A549 (cell line): ENCODE data around the gene MBNL2. TPM values are rescaled to one million over a fixed set of nuclear protein-coding genes. Genes with fewer than 3 reads are reported as not detected.

ENCODE experiments used
- ATAC-seq, 2 experiments: fragments of 200-7000 bp in 1 of 2; fragments of >200 bp in 1 of 2; cut with Nextera tagmentation in 1 of 2; cut with Tn5 transposase in 1 of 2; 3 replicates each; pipeline versions ENCODE4 v1.8.0 to v1.9.1; 2018 to 2020; ENCODE audit warnings: mild to moderate bottlenecking in 1 of 2, moderate library complexity in 1 of 2
- CTCF ChIA-PET: fragments of 300-600 bp; sonication (Branson Sonifier 250); formaldehyde crosslinking; extraction: SDS; loops from one replicate; lab custom pipeline; 2021; ENCODE audit warnings: antibody characterized with exemption, inconsistent platforms; lab: Yijun Ruan, JAX
- POLR2A ChIA-PET: fragments of 350-600 bp; formaldehyde crosslinking; extraction: SDS; loops from one replicate; lab custom pipeline; 2021; ENCODE audit warnings: antibody characterized with exemption, inconsistent platforms; lab: Yijun Ruan, JAX
- DNase-seq, 2 experiments: peaks; one replicate each; pipeline versions ENCODE4 v3.0.0 to v3.0.0-alpha.2; 2011 to 2016; ENCODE audit warnings: low read depth in 1 of 2, low spot score in 1 of 2
- FAIRE-seq: peaks from 2 replicates; lab custom pipeline; 2011; peaks lifted over from hg19 to GRCh38; lab: Jason Lieb, UNC
- H3K27ac ChIP-seq, 2 experiments: fragments of >200 bp; sonication (Bioruptor Twin); formaldehyde crosslinking; 3 replicates each; pipeline ENCODE4 v1.5.1; 2016 to 2017
- H3K4me1 ChIP-seq: fragments of >200 bp; sonication (Bioruptor Twin); formaldehyde crosslinking; 3 replicates; pipeline ENCODE4 v1.6.1; 2016
- H3K4me2 ChIP-seq: fragments of >200 bp; sonication (Bioruptor Twin); formaldehyde crosslinking; 3 replicates; pipeline ENCODE4 v1.6.1; 2016
- H3K4me3 ChIP-seq: fragments of >200 bp; sonication (Bioruptor Twin); formaldehyde crosslinking; 3 replicates; pipeline ENCODE4 v1.5.1; 2016
- H3K9me3 ChIP-seq: fragments of >200 bp; sonication (Bioruptor Twin); formaldehyde crosslinking; 3 replicates; pipeline ENCODE4 v1.6.1; 2016
- BHLHE40 ChIP-seq: IDR thresholded peaks from 2 replicates; pipeline ENCODE4 v1.6.1; 2012; ENCODE audit warnings: low read depth, low read length, inconsistent platforms
- CBX2 ChIP-seq: fragments of 200-600 bp; sonication (generic); IDR thresholded peaks from 2 replicates; pipeline ENCODE4 v1.6.1; 2016; ENCODE audit warnings: low read depth, mild to moderate bottlenecking, borderline replicate concordance
- CEBPB ChIP-seq, 2 experiments: fragments of >200 bp in 1 of 2; sonication (Bioruptor Twin) in 1 of 2; formaldehyde crosslinking in 1 of 2; IDR thresholded peaks; 2 replicates each; pipeline ENCODE4 v1.6.1; 2012 to 2016
- EHF ChIP-seq: fragments of 250-450 bp; sonication (Bioruptor Pico); IDR thresholded peaks from 2 replicates; pipeline ENCODE4 v1.5.0; 2020; ENCODE audit warnings: mild to moderate bottlenecking
- ESRRA ChIP-seq: fragments of 150-350 bp; IDR thresholded peaks from 2 replicates; pipeline ENCODE4 v1.6.1; 2014; ENCODE audit warnings: mild to moderate bottlenecking, low read length, borderline replicate concordance
- FOSL2 ChIP-seq, 2 experiments: fragments of 450-650 bp in 1 of 2; fragments of >200 bp in 1 of 2; sonication (Bioruptor Twin) in 1 of 2; formaldehyde crosslinking; IDR thresholded peaks; 2 replicates each; pipeline versions ENCODE4 v1.5.0 to v1.6.1; 2016 to 2020; ENCODE audit warnings: mild to moderate bottlenecking in 1 of 2, moderate library complexity in 1 of 2
- GATA3 ChIP-seq: IDR thresholded peaks from 2 replicates; pipeline ENCODE4 v1.6.1; 2012; ENCODE audit warnings: borderline replicate concordance
- HEYL ChIP-seq: fragments of 250-450 bp; sonication (Bioruptor Pico); IDR thresholded peaks from 2 replicates; pipeline ENCODE4 v1.8.0; 2021; ENCODE audit warnings: mild to moderate bottlenecking, moderate library complexity
- HOXB13 ChIP-seq: fragments of 250-450 bp; sonication (Bioruptor Pico); IDR thresholded peaks from 2 replicates; pipeline ENCODE4 v1.5.0; 2020; ENCODE audit warnings: low read depth, mild to moderate bottlenecking, moderate library complexity
- KDM5A ChIP-seq: fragments of 200-600 bp; sonication (generic); IDR thresholded peaks from 2 replicates; pipeline ENCODE4 v1.6.1; 2016; ENCODE audit warnings: antibody characterized with exemption, mild to moderate bottlenecking
- MAFK ChIP-seq: fragments of 450-650 bp; IDR thresholded peaks from 2 replicates; pipeline ENCODE4 v1.6.1; 2014; ENCODE audit not compliant: partially characterized antibody
- MAZ ChIP-seq: fragments of 150-350 bp; IDR thresholded peaks from 2 replicates; pipeline ENCODE4 v1.6.1; 2014; ENCODE audit warnings: antibody characterized with exemption, low read depth, low read length, borderline replicate concordance
- MYC ChIP-seq: IDR thresholded peaks from 2 replicates; pipeline ENCODE4 v1.6.1; 2012; ENCODE audit warnings: mild to moderate bottlenecking, inconsistent platforms, low read length, improper control_type of control experiment, borderline replicate concordance
- NPAS2 ChIP-seq: fragments of 250-450 bp; sonication (Bioruptor Pico); IDR thresholded peaks from 2 replicates; pipeline ENCODE4 v1.8.0; 2022; ENCODE audit warnings: mild to moderate bottlenecking, moderate library complexity, borderline replicate concordance
- NR3C1 ChIP-seq: fragments of >200 bp; sonication (Bioruptor Twin); formaldehyde crosslinking; IDR thresholded peaks from 3 replicates; pipeline ENCODE4 v1.6.1; 2017
- PHF8 ChIP-seq: fragments of 200-600 bp; sonication (generic); IDR thresholded peaks from 2 replicates; pipeline ENCODE4 v1.6.1; 2016; ENCODE audit warnings: low read depth, mild to moderate bottlenecking, antibody characterized with exemption, moderate library complexity, borderline replicate concordance
- RARB ChIP-seq: fragments of 250-450 bp; sonication (Bioruptor Pico); IDR thresholded peaks from 2 replicates; pipeline ENCODE4 v1.8.0; 2021; ENCODE audit warnings: mild to moderate bottlenecking, moderate library complexity
- RCOR1 ChIP-seq: fragments of 150-350 bp; IDR thresholded peaks from 2 replicates; pipeline ENCODE4 v1.6.1; 2014; ENCODE audit warnings: antibody characterized with exemption, low read length, low read depth
- RFX5 ChIP-seq: fragments of 450-650 bp; IDR thresholded peaks from 2 replicates; pipeline ENCODE4 v1.7.1; 2014; ENCODE audit warnings: antibody characterized with exemption, mild to moderate bottlenecking, moderate library complexity
- TFCP2L1 ChIP-seq: fragments of 250-450 bp; sonication (Bioruptor Pico); IDR thresholded peaks from 2 replicates; pipeline ENCODE4 v1.5.0; 2021; ENCODE audit warnings: mild to moderate bottlenecking
- TP53 ChIP-seq: fragments of 250-450 bp; sonication (Bioruptor Pico); IDR thresholded peaks from 2 replicates; pipeline ENCODE4 v1.5.0; 2021; ENCODE audit warnings: mild to moderate bottlenecking, moderate library complexity
- ZNF302 ChIP-seq: fragments of 250-450 bp; sonication (Bioruptor Pico); IDR thresholded peaks from 2 replicates; pipeline ENCODE4 v1.9.0; 2021; ENCODE audit warnings: inconsistent platforms, mild to moderate bottlenecking, moderate library complexity
- ZSCAN20 ChIP-seq: fragments of 250-450 bp; sonication (Bioruptor Pico); IDR thresholded peaks from 2 replicates; pipeline ENCODE4 v1.8.0; 2022; ENCODE audit warnings: mild to moderate bottlenecking, moderate library complexity
- WGBS: methylation state at CpG from one replicate; pipeline ENCODE4 v1.1.6; 2017; ENCODE audit errors: missing lambda C conversion rate; 5-methylcytosine and 5-hydroxymethylcytosine counted together
- polyA plus RNA-seq, 4 experiments: library from polyadenylated mRNA; depleted of rRNA in 3 of 4; stranded (reverse); fragments of >200 nt; fragmentation: RNase III in 1 of 4; extraction: RNeasy Plus Mini Kit Qiagen cat#74134 plus additional on column Dnase treatment in 1 of 4; gene quantifications; 2 replicates in 3 of 4; 3 replicates in 1 of 4; pipeline ENCODE4 v1.2.3, GENCODE V29; 2011 to 2017
- TF ChIP-seq, protein P1 (sequence below): fragments of 150-350 bp; IDR thresholded peaks from 2 replicates; pipeline ENCODE4 v1.6.1; 2014; ENCODE audit warnings: low read depth, mild to moderate bottlenecking, low read length
- TF ChIP-seq, protein P2 (sequence below): IDR thresholded peaks from 2 replicates; pipeline ENCODE4 v1.6.1; 2012; ENCODE audit warnings: low read depth, borderline replicate concordance
- TF ChIP-seq, protein P3 (sequence below): IDR thresholded peaks from 2 replicates; pipeline ENCODE4 v1.6.1; 2012
- TF ChIP-seq, protein P4 (sequence below): fragments of >200 bp; sonication (Bioruptor Twin); formaldehyde crosslinking; IDR thresholded peaks from 2 replicates; pipeline ENCODE4 v1.6.1; 2016
- TF ChIP-seq, protein P5 (sequence below): IDR thresholded peaks from 2 replicates; pipeline ENCODE4 v1.6.1; 2012

Gene MBNL2
- polyA plus RNA-seq, 2 of the 4 experiments (the other 2 are of a cell fraction) = 18.7 to 20.6 TPM

DNA sequence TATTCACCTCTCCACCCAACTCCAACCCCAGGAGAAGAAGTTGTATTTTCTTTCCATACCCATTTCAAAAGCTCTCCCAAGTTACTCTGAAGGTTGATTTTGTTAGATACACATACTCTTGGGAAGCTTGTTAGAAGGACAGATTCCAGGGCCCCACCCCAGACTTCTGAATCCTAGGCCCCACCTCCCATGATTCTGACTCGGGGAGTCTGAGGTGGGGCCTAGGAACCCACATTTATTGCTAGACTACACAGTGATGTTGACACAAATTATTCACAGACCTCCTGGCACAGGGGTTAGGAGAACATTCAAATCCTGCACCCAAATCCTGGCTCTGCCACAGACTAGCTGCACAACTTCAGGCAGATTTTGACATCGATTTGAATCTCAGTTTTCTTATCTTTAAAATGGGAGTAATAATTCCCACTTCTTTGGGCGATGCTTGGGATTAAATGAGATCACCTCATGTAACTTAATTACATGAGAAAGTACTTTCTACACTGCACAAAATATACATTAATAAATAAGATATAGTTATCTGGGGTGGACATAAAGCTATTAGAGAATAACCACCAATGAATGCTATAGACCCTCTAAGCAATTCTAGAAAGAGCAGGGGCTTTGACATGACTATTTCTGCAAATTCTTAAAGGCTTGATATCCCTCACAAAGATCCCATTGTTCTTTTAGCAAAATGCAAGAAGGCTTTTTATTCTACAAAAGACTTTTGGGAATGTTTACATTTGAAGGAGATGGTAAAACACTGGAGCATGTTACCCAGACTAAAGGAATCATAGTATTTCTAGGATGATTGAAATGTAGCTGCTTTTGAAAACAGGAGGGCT, 18.0 kb downstream of the MBNL2 start (continued):
- TF ChIP-seq CBX2 = no peak
- no peak for TF ChIP-seq TP53
- no peak for TF ChIP-seq RCOR1

DNA sequence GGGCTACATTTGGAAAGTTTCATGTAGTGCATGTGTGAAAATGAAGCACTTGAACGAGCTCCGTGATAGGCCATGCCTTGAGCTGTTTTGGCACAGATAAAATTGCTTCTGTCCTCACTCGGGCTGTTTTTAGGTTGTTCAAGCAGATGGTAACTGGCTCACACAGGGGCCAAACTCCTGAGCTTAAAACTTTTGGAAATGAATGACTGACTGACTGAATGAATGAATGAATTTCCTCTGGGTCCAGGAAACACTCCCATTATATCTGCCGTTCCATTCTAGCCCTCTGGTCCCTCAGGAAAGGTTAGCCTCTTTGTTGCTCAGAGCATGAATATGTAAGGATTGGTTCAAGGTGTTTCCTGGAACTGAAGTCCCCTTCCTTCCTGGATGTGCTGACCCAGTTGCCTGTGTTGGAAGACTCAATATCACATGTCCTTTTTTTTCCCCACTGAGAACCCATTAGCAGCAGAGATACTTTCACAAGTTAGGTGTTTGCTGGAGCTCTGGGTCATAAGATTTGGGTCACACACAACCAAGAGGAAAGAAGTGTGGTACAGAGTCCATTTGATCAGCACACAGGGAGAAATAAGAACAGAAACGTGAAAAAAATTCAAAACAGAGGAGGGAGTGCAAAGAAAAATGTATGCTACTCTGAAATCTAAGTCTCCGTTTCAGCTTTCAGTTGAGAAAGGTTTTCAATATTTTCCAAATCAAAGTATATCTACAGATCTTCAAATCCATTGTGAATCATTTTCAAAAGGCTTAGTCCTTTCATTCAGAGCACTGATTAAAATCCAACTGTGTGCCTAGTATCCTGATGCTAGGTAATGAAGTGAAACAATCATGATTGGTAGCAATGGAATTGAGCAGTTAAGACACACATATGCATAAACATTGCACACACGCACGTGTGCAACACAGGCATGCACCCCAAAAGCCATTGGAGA, 18.9 kb downstream of the MBNL2 start:
- FAIRE-seq = no peak
- no peak for ATAC-seq

DNA sequence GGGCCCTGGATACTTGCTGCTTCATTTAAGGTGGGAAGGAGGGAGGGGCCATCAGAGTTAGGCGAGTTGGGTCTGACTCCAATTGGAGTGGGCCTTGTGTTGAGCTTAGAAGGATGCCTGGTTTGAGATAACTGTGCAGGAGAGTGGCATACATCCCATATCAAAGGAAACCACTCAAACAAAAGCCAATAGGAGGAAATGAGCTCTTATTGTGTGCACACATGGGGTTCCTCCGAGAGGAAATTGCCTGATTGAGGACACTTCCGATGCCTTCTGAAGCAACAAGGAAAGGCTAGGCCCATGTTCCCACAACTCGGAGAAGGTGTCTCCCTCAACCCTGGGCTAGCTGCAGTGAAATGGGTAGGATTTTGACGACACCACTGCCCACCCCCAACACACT, 19.6 kb downstream of the MBNL2 start:
- DNase-seq (no peak), FAIRE-seq (no peak), ATAC-seq (no peak)
- TF ChIP-seq TP53 = no peak
- TF ChIP-seq NPAS2 = no peak
- TF ChIP-seq EHF (CRISPR knock-in tag) = no peak
- TF ChIP-seq, protein P1, sequence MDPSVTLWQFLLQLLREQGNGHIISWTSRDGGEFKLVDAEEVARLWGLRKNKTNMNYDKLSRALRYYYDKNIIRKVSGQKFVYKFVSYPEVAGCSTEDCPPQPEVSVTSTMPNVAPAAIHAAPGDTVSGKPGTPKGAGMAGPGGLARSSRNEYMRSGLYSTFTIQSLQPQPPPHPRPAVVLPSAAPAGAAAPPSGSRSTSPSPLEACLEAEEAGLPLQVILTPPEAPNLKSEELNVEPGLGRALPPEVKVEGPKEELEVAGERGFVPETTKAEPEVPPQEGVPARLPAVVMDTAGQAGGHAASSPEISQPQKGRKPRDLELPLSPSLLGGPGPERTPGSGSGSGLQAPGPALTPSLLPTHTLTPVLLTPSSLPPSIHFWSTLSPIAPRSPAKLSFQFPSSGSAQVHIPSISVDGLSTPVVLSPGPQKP = no peak
- TF ChIP-seq PHF8 = no peak
- TF ChIP-seq BHLHE40 = no peak
- no peak for TF ChIP-seq GATA3
- no peak for TF ChIP-seq FOSL2 (IDR thresholded peaks at IDR 0.05)
- no peak for TF ChIP-seq FOSL2 (CRISPR knock-in tag; IDR thresholded peaks at IDR 0.05)
- TF ChIP-seq, protein P2, sequence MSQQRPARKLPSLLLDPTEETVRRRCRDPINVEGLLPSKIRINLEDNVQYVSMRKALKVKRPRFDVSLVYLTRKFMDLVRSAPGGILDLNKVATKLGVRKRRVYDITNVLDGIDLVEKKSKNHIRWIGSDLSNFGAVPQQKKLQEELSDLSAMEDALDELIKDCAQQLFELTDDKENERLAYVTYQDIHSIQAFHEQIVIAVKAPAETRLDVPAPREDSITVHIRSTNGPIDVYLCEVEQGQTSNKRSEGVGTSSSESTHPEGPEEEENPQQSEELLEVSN = no peak
- TF ChIP-seq KDM5A = no peak
- TF ChIP-seq RARB (CRISPR knock-in tag) = no peak
- TF ChIP-seq, protein P3, sequence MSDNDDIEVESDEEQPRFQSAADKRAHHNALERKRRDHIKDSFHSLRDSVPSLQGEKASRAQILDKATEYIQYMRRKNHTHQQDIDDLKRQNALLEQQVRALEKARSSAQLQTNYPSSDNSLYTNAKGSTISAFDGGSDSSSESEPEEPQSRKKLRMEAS = no peak
- TF ChIP-seq MYC = no peak
- no peak for TF ChIP-seq RFX5
- no peak for TF ChIP-seq ZNF302 (CRISPR knock-in tag)
- no peak for TF ChIP-seq RCOR1
- no peak for TF ChIP-seq TFCP2L1 (CRISPR knock-in tag)
- no peak for TF ChIP-seq CEBPB (IDR thresholded peaks at IDR 0.05)
- H3K4me2 ChIP-seq = no peak overlapping the region
- no peaks in the 10 kb centered on the region for H3K9me3 ChIP-seq
- 90% methylated on average over 5 of the region's 5 CpGs for WGBS
- CTCF ChIA-PET = no interaction called here
- H3K27ac ChIP-seq = peak overlapping the region in 1 of 2 experiments; percentile 8; a peak in 1 of 6 replicates
- peaks cover 83% of the 10 kb centered on the region for H3K4me1 ChIP-seq
- POLR2A ChIA-PET = no interaction called here
- H3K4me3 ChIP-seq = no peak overlapping the region

More for the DNA sequence above, 18.9 kb downstream of the MBNL2 start:
- Histone ChIP-seq H3K9me3 (no peaks in the 10 kb centered on the region), H3K4me2 (no peak overlapping the region), H3K4me3 (no peak overlapping the region), H3K4me1 (peaks cover 77% of the 10 kb centered on the region), H3K27ac (peak overlapping the region in 1 of 2 experiments; percentile 45; a peak in 3 of 6 replicates)
- WGBS = 86% methylated on average over 8 of the region's 8 CpGs
- POLR2A ChIA-PET = no interaction called here
- DNase-seq = no peak
- CTCF ChIA-PET = interaction anchor here (1.2 to 2.1 kb wide), 2 partner anchors 16 to 131 kb away, joined by 3 to 8 read pairs; no protein-coding TSS in a partner anchor
- no peak for TF ChIP-seq HEYL
- no peak for TF ChIP-seq CEBPB (IDR thresholded peaks at IDR 0.05)
- no peak for TF ChIP-seq ZSCAN20 (CRISPR knock-in tag)
- no peak for TF ChIP-seq MAZ
- TF ChIP-seq, protein P4, sequence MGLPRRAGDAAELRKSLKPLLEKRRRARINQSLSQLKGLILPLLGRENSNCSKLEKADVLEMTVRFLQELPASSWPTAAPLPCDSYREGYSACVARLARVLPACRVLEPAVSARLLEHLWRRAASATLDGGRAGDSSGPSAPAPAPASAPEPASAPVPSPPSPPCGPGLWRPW = no peak
- TF ChIP-seq, protein P5, sequence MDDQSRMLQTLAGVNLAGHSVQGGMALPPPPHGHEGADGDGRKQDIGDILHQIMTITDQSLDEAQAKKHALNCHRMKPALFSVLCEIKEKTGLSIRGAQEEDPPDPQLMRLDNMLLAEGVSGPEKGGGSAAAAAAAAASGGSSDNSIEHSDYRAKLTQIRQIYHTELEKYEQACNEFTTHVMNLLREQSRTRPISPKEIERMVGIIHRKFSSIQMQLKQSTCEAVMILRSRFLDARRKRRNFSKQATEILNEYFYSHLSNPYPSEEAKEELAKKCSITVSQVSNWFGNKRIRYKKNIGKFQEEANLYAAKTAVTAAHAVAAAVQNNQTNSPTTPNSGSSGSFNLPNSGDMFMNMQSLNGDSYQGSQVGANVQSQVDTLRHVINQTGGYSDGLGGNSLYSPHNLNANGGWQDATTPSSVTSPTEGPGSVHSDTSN = no peak
- no peak for TF ChIP-seq MAFK
- no peak for TF ChIP-seq MYC
- TF ChIP-seq NR3C1 = no peak
- TF ChIP-seq TP53 = no peak
- no peak for TF ChIP-seq ESRRA
- no peak for TF ChIP-seq HOXB13
- TF ChIP-seq CBX2 = no peak
